Esophagus mucosa (tissue), 1 donor: ENCODE measurements around the gene CDH22. TPM values are rescaled to one million over a fixed set of nuclear protein-coding genes. Genes with fewer than 3 reads are reported as not detected.

Source experiments
- ATAC-seq: fragments of 200-7000 bp; cut with Tn5 transposase; one replicate; pipeline ENCODE4 v1.9.1; 2020
- total RNA-seq: library from RNA; stranded (reverse); gene quantifications from one replicate; pipeline ENCODE4 v1.2.4, GENCODE V29; 2023
- donor health status: DM: yes; HTN: yes; CAD: no.

CDH22 gene
- total RNA-seq, 1 donor from 2014 or later = 0.40 TPM

DNA sequence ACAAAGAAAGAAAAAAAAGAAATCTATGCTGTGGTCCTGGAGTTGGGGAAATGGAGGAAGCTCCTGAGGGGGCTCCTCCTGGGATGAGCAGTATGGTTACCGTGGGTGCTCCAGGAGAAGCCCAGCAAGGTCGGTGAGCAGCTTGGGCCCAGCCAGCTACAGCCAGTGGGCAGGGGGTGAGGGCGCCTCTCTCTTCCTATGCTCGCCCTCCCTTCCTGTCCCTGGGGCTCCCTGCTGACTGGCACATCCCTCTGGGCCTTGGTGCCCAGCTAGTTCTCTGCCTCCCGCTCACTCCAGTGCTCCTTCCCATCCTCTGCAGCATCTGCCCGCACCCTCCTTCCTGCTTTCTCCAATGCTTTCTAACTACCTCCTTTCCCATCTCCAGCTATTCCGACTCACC is 173.6 kb downstream of the CDH22 start:
- ATAC-seq = no peak

DNA sequence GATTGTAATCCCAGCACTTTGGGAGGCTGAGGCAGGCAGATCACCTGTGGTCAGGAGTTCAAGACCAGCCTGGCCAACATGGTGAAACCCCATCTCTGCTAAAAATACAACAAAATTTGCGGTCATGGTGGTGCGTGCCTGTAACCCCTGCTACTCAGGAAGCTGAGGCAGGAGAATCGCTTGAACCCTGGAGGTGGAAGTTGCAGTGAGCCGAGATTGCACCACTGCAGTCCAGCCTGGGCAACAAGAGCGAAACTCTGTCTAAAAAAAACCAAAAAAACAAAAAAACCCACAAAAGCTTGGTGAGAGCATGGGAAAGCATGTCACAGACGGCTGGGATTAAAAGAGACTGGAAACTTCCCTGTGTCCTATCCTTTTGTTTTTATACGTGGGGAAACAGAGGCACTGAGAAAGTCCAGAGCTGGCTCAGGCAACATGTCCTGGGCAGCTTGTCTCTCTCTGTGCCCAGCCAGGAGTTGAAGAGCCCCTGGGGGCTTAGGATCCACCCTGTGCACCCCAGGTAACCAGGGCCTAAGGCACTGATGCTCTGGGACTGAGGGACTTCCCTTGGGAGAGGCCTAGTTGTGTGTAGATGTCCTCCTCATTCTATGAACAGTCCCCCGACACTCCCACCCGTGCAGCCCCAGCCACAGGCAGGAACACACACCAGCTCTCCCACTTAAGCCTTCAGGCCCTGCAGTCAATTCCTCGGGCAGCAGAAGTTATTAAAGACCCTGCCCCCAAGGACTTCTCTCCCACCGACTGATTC is 174.2 kb downstream of the CDH22 start:
- no peak for ATAC-seq

GRCh38 chr20:46132705-46133120 is 175.6 kb downstream of the CDH22 start:
- ATAC-seq = peak; percentile 77

DNA sequence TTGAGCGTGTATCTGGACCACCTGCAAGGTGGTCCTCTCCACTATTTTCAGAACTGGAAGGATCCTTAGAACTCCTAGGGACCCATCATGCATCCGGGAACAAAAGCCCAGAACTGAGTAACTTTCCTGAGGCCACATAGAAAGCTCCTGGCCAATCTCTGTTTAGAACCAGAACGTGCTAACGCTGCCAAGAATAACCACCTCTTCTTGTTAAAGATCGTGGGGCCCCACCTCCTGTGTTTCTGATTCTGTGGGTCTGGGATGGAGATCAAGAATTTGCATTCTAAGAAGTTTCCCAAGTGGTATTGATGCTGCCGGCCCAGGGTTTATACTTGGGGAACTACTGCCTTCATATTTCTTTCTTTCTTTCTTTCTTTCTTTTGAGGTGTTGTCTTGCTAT is 176.9 kb downstream of the CDH22 start:
- ATAC-seq = no peak

GRCh38 chr20:46130534-46130933 is 177.8 kb downstream of the CDH22 start:
- no peak for ATAC-seq

- ATAC-seq = no peak
These were observed 178.3 kb downstream of the CDH22 start for GRCh38 chr20:46129955-46130481.

- ATAC-seq = no peak
These were observed 179.8 kb downstream of the CDH22 start for GRCh38 chr20:46128310-46129151.

GRCh38 chr20:46127396-46128010 is 180.8 kb downstream of the CDH22 start:
- no peak for ATAC-seq

DNA sequence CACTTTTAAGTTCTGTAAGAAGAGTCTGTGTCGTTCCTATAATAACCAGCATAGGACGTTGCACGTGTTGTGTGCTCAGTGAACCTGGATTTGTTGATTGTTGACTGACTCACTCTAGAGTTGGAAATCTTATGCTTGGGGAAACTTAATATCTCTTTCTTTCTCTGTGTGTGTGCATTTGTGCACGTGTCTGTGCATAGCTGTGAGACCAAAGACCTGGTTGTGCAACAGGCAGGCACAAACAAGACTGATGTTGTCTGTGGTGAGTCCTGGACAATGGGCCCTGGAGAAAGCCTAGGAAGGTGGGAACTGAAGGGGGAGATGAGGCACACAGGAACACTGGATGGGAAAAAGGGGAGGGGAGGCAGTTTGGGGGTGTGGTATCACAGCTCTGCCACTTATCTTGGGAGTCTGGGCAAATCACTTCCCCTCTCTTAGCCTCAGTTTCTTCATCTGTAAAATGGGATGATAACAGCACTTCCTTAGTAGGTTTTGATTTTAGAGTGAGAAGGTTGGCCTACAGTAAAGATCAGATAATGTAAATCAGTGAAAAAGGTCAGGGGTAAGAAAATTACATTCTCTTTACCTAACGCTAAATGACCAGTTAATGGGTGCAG is 181.8 kb downstream of the CDH22 start:
- no peak for ATAC-seq

Other genes starting within 250 kb of the CDH22 start
- gene NCOA5, start 218.5 kb downstream of the CDH22 start, total RNA-seq = 14.3 TPM
- gene CD40, start 190.2 kb downstream of the CDH22 start, total RNA-seq = 7.4 TPM
- gene ELMO2, start 98.1 kb upstream of the CDH22 start, total RNA-seq = 30.0 TPM
- 2.0 TPM for gene ZNF334, start 205.1 kb upstream of the CDH22 start, total RNA-seq
- gene OCSTAMP, start 242.2 kb upstream of the CDH22 start, total RNA-seq = not detected